Measurements from ENCODE around the gene MAGI3.

MAGI3 gene

DNA sequence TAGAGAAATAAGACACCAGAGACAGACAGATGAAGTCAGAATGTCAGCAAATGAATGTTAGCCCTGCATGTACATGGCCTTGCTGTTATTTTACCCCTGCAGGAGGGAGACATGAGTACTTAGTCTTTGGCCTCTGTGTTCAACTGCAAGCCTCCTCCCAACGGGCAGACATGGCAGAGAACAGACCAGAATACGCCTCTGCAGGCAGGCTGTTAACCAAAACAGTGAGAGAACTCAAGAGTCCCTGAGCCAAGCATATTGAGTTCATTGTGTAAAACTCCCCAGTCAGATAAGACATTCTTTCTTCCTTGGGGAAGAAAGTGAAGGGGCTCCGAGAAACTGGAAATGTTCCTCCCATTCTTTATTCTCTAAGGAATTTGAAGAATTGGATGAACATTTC, 218.1 kb downstream of the MAGI3 start:
- TF ChIP-seq, protein P1, sequence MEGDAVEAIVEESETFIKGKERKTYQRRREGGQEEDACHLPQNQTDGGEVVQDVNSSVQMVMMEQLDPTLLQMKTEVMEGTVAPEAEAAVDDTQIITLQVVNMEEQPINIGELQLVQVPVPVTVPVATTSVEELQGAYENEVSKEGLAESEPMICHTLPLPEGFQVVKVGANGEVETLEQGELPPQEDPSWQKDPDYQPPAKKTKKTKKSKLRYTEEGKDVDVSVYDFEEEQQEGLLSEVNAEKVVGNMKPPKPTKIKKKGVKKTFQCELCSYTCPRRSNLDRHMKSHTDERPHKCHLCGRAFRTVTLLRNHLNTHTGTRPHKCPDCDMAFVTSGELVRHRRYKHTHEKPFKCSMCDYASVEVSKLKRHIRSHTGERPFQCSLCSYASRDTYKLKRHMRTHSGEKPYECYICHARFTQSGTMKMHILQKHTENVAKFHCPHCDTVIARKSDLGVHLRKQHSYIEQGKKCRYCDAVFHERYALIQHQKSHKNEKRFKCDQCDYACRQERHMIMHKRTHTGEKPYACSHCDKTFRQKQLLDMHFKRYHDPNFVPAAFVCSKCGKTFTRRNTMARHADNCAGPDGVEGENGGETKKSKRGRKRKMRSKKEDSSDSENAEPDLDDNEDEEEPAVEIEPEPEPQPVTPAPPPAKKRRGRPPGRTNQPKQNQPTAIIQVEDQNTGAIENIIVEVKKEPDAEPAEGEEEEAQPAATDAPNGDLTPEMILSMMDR (IDR thresholded peaks at IDR 0.05; ENCODE audit: insufficient read depth, low read length, missing control alignments), result no peak
- H3K4me3 ChIP-seq (ENCODE audit: low read depth, low read length), result no peak overlapping the region
- no peak for DNase-seq (ENCODE audit: low read depth, low spot score)
- ChIA-PET CTCF (no interaction called here), POLR2A (no interaction called here)

DNA sequence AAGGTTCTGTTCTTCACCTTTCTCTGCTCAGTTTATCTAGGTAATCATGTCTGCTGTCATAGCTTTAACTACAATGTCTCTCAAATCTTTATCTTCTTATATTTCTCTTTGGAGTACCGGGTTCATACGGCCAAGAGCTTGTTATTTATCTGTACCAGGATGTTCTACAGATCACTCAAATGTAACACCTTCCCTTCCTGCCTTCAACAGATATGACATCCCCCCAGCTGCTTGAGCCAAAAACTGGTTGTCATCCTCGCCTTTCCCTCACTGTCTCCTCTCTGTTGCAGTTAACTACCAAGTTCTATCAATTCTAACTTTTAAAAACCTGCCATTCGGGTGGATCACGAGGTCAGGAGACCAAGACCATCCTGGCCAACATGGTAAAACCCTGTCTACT, 220.1 kb downstream of the MAGI3 start:
- no peak overlapping the region for H3K4me3 ChIP-seq (ENCODE audit: low read depth, low read length)
- ChIA-PET CTCF (no interaction called here), POLR2A (no interaction called here)
- TF ChIP-seq, protein P1 (IDR thresholded peaks at IDR 0.05; ENCODE audit: insufficient read depth, low read length, missing control alignments), result no peak
- no peak for DNase-seq (ENCODE audit: low read depth, low spot score)

DNA sequence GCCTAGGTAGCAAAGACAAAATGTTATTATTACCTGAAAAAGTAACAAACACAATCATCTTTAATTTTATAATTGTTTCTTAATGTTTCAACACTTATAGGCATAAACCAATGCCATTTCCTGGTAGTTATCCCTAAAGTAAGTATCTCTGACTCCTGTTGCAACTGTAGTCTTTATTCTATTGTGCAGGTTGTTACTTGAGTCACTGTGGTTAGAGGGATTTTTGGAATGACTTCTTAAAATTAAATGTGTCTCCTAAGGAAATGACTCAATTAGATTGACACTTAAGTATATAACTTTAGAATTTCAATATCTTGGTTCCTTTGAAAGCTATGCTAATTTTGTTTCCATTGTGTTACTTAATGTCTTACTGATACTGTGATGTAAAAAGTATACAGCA, 225.1 kb downstream of the MAGI3 start:
- ChIA-PET POLR2A (no interaction called here), CTCF (no interaction called here)
- H3K4me3 ChIP-seq (ENCODE audit: low read depth, low read length), result no peak overlapping the region
- peak; percentile 3 for DNase-seq (ENCODE audit: low read depth, low spot score)
- TF ChIP-seq, protein P1 (IDR thresholded peaks at IDR 0.05; ENCODE audit: insufficient read depth, low read length, missing control alignments), result no peak

DNA sequence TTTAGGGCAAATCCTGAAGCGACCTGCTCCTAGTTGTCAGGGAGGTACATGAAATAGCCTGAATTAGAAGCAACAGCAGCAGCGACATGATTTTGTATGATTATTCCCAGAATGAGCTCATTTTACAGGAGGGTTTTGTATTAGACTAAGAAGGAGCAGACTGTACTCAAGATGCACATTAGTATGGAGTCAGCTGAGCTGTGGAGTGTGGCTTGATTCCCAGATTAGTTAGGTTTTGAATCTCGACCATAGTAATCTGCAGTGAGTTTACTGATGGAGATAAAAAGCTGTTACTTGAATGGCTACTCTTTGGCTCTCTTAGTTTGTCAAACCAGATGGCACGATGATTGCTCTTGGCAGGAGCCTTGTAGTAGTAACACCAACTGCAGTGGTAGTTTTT, 225.8 kb downstream of the MAGI3 start:
- no peak for DNase-seq (ENCODE audit: low read depth, low spot score)
- CTCF ChIA-PET, result no interaction called here
- H3K4me3 ChIP-seq (ENCODE audit: low read depth, low read length), result no peak overlapping the region
- TF ChIP-seq, protein P1 (IDR thresholded peaks at IDR 0.05; ENCODE audit: insufficient read depth, low read length, missing control alignments), result no peak
- POLR2A ChIA-PET, result no interaction called here

DNA sequence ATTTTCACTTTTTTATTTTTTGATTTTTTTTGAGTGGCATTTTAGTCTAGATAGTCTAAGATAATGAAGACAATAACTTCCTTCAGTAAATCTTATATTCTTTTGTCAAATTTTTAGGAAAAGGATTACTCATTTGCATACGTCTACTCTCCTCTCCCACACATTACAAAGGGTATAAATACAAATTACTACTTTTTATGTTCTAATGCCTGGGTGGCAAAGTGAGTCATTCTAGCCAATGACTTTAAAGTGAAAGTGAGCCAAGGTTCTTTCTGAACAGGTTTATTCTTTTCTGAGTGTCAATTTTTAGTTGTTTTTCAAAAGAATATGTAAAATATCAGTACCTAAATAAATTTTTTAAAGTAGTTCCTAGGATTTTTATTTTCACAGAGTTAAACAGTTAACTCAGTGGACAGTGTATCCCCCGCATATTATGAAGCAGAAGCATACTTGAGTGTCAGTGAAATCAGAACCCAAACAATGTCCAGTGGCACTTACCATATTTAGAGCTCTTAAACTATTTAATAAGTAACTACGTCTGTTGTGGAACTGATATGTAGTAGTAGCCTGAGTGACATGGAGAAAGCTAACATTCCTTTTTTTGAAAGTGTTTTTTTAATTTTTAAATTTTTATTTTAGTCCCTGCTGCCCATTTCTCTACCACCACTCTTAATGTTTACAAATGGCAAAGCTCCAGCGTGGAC, 227.3 kb downstream of the MAGI3 start:
- POLR2A ChIA-PET, result no interaction called here
- TF ChIP-seq, protein P1 (IDR thresholded peaks at IDR 0.05; ENCODE audit: insufficient read depth, low read length, missing control alignments), result no peak
- no peak for DNase-seq (ENCODE audit: low read depth, low spot score)
- H3K4me3 ChIP-seq (ENCODE audit: low read depth, low read length), result no peak overlapping the region
- CTCF ChIA-PET, result no interaction called here

DNA sequence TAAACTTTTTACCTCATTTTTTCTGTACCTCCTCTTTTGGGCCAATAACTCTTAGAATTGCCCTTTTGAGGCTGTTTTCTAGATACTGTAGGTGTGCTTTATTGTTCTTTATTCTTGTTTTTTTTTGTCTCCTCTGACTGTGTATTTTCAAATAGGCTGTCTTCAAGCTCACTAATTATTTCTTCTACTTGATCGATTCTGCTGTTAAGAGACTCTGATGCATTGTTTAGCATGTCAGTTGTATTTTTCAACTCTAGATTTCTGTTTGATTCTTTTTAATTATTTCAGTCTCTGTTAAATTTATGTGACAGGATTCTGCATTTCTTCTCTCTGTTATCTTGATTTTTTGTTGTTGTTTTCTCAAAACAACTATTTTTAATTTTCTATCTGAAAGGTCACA, 238.7 kb downstream of the MAGI3 start:
- H3K4me3 ChIP-seq (ENCODE audit: low read depth, low read length), result no peak overlapping the region
- TF ChIP-seq, protein P1 (IDR thresholded peaks at IDR 0.05; ENCODE audit: insufficient read depth, low read length, missing control alignments), result no peak
- ChIA-PET POLR2A (no interaction called here), CTCF (no interaction called here)
- DNase-seq (ENCODE audit: low read depth, low spot score), result no peak
